T-cell (primary cell): ENCODE data around the gene NKX3-2. TPM values are rescaled to one million over a fixed set of nuclear protein-coding genes. Genes with fewer than 3 reads are reported as not detected.
A peak's percentile ranks its signal among the peaks of the same experiment; 100 is the strongest.

Experiments
- ATAC-seq, 4 experiments: fragments of 200-7000 bp in 3 of 4; fragments of 150-1000 bp in 1 of 4; cut with Tn5 transposase; replicated peaks in 1 of 4; 1 replicate in 3 of 4; 2 replicates in 1 of 4; pipeline ENCODE4 v1.10.0; 2021; ENCODE audit warnings: moderate library complexity in 3 of 4, mild to moderate bottlenecking in 2 of 4, moderate number of reproducible peaks in 1 of 4
- CTCF ChIA-PET, 2 donors: fragments of 300-600 bp; sonication (Branson Sonifier 250); formaldehyde crosslinking; loops; one replicate each; lab custom pipeline; 2022; ENCODE audit warnings: antibody characterized with exemption in 2 of 2; lab: Charles Lee
- POLR2A ChIA-PET, 2 donors: fragments of 300-600 bp; sonication (Branson Sonifier 250); formaldehyde crosslinking; loops; one replicate each; lab custom pipeline; 2022; ENCODE audit warnings: antibody characterized with exemption in 2 of 2; lab: Charles Lee
- DNase-seq, 35 experiments: peaks; one replicate each; pipeline versions ENCODE4 v3.0.0 to v3.0.0-alpha.2; 2013 to 2023
- H3K27ac ChIP-seq: one replicate; pipeline ENCODE4 v1.5.1; 2013; ENCODE audit warnings: low read length
- H3K27me3 ChIP-seq, 2 experiments: replicated peaks in 1 of 2; 1 replicate in 1 of 2; 2 replicates in 1 of 2; pipeline versions ENCODE4 v1.6.1 to v1.7.0; 2013; ENCODE audit warnings: low read length in 1 of 2, mixed read lengths in 1 of 2; ENCODE audit not compliant: control insufficient read depth in 2 of 2, insufficient read depth in 2 of 2; ENCODE audit errors: extremely low read depth in 1 of 2
- H3K36me3 ChIP-seq, 2 donors: 1 replicate in 1 of 2; 2 replicates in 1 of 2; pipeline versions ENCODE4 v1.6.1 to v1.7.0; 2013; ENCODE audit warnings: low read length in 1 of 2; ENCODE audit not compliant: control insufficient read depth in 2 of 2, insufficient read depth in 1 of 2; ENCODE audit errors: extremely low read depth in 1 of 2
- H3K4me1 ChIP-seq, 2 experiments: 1 replicate in 1 of 2; 2 replicates in 1 of 2; pipeline versions ENCODE4 v1.6.1 to v1.7.0; 2013; ENCODE audit warnings: low read length in 2 of 2, mixed read lengths in 1 of 2; ENCODE audit not compliant: insufficient read depth in 2 of 2, control insufficient read depth in 1 of 2; ENCODE audit errors: extremely low read depth in 1 of 2
- H3K4me3 ChIP-seq, 2 donors: 1 replicate in 1 of 2; 2 replicates in 1 of 2; pipeline versions ENCODE4 v1.5.1 to v1.7.0; 2013; ENCODE audit warnings: mild to moderate bottlenecking in 2 of 2, low read length in 1 of 2, moderate library complexity in 1 of 2; ENCODE audit not compliant: control insufficient read depth in 1 of 2; ENCODE audit errors: extremely low read depth in 1 of 2
- H3K9me3 ChIP-seq: 2 replicates; pipeline ENCODE4 v1.7.0; 2013
- H3K27ac Mint-ChIP-seq, 2 donors: one replicate each; pipeline ENCODE4 v1.8.0; 2020 to 2021; ENCODE audit warnings: mild to moderate bottlenecking in 2 of 2, mixed read lengths in 2 of 2
- H3K27me3 Mint-ChIP-seq, 2 donors: one replicate each; pipeline ENCODE4 v1.8.0; 2021 to 2022; ENCODE audit warnings: mixed read lengths in 2 of 2
- H3K36me3 Mint-ChIP-seq: one replicate; pipeline ENCODE4 v1.8.0; 2021; ENCODE audit warnings: mixed read lengths
- H3K4me1 Mint-ChIP-seq, 3 donors: one replicate each; pipeline ENCODE4 v1.8.0; 2020 to 2022; ENCODE audit warnings: mixed read lengths in 3 of 3, mild to moderate bottlenecking in 1 of 3
- H3K4me3 Mint-ChIP-seq, 3 donors: one replicate each; pipeline ENCODE4 v1.8.0; 2020 to 2022; ENCODE audit warnings: mild to moderate bottlenecking in 3 of 3, mixed read lengths in 3 of 3, moderate library complexity in 3 of 3
- H3K9me3 Mint-ChIP-seq, 3 donors: one replicate each; pipeline ENCODE4 v1.8.0; 2020 to 2022; ENCODE audit warnings: mixed read lengths in 3 of 3
- WGBS: methylation state at CpG from one replicate; pipeline ENCODE4 v1.1.5; 2013; ENCODE audit warnings: missing lambda C conversion rate; ENCODE audit not compliant: insufficient coverage; 5-methylcytosine and 5-hydroxymethylcytosine counted together
- total RNA-seq, 35 experiments: library from RNA in 6 of 35; stranded (reverse) in 6 of 35; fragments of 120-200 nt in 1 of 35; gene quantifications; one replicate each; pipeline versions ENCODE4 v1.2.1 to v1.2.4 and lab custom pipeline; 2013 to 2026

The NKX3-2 gene
- total RNA-seq, 5 donors from 2014 or later (not counting 1 experiment from before 2014, with no cell fraction given), result not detected

DNA sequence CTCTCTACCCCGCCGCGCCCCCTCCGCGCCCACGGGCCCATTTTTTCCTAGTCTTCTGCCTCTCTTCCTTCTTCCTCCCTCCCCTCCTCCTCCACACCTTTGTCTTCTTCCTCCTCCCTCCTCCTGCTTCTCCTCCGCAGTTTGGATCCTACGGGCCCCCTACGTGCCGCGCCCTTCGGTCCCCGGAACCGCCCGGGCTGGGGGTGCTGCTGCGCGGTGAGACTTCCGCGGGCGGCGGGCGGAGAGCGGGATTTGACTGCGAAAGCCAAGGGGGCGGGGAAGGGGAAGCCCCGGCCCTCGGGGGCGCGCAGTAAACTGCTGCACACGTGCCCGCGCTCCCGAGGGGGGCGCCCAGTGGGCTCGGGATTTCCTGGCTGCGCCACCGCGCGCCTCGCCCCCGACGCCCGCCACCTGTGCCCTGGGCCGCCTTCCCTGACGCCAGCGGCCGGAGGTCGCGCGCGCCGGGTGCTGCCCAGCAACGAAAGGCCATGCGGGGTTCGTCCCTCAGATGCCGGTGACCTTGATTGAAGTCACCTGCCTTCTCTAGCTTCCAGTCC lies 3.3 kb upstream of the NKX3-2 start:
- DNase-seq, result peak in 12 of 35 experiments; percentile 15 to 52 (median 24)
- H3K27me3 Mint-ChIP-seq, result peaks cover 63 to 69% of the 10 kb centered on the region in 2 donors

DNA sequence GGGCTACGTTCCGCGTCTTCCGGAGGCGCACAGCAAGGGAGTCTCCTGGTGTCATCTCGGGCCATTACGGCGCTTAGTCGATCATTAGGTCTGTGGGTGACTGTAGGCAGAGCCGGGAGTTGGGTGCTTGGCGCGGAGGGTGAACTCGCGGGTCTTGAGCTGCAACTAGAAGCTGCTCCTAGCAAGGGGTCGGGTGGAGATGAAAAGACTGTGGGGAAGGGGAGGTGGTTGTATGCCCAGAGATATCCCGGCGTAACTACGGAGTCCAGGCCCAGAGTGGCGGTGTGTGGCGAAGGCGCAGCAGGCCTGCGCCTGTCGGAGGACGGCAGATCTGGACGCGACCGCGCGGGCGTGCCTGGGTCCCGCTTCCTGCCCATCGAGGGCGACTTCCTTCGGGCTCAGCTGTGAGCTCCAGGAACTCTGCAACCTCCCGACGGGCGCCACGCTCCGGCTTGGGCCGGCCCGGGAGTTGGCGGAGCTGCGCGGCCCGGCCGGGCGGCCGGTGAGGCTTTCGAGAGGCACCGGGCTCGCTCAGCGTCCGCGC lies 2.7 kb upstream of the NKX3-2 start:
- H3K36me3 Mint-ChIP-seq, result peaks cover 4% of the 10 kb centered on the region
- no peak overlapping the region for H3K27ac ChIP-seq
- DNase-seq (no peak), ATAC-seq (peak in 3 of 4 experiments; percentile 12 to 24 (median 13))
- no peaks in the 10 kb centered on the region for H3K9me3 ChIP-seq
- H3K36me3 ChIP-seq, result no peaks in the 10 kb centered on the region
- peaks cover 8 to 66% of the 10 kb centered on the region in 2 experiments for H3K27me3 ChIP-seq
- ChIA-PET CTCF (no interaction called here), POLR2A (no interaction called here)
- peaks cover 0 to 6% (median 0%) of the 10 kb centered on the region in 3 donors for H3K9me3 Mint-ChIP-seq
- H3K27me3 Mint-ChIP-seq, result peaks cover 59 to 69% of the 10 kb centered on the region in 2 donors
- WGBS, result 2% methylated on average over 54 of the region's 54 CpGs
- H3K4me3 Mint-ChIP-seq, result peak overlapping the region; percentile 64 to 85 (median 74)
- H3K4me1 ChIP-seq, result peaks cover 3 to 54% of the 10 kb centered on the region in 2 experiments
- H3K4me1 Mint-ChIP-seq, result peaks cover 39 to 43% (median 39%) of the 10 kb centered on the region in 3 donors
- H3K4me3 ChIP-seq, result peak overlapping the region; percentile 39 to 74
- H3K27ac Mint-ChIP-seq, result no peak overlapping the region

More for the DNA sequence above, 3.3 kb upstream of the NKX3-2 start:
- 3% methylated on average over 48 of the region's 56 CpGs for WGBS
- Histone ChIP-seq H3K27me3 (peaks cover 8 to 61% of the 10 kb centered on the region in 2 experiments), H3K36me3 (no peaks in the 10 kb centered on the region), H3K4me3 (peak overlapping the region; percentile 39 to 74), H3K4me1 (peaks cover 3 to 49% of the 10 kb centered on the region in 2 experiments), H3K9me3 (no peaks in the 10 kb centered on the region), H3K27ac (no peak overlapping the region)
- H3K36me3 Mint-ChIP-seq, result peaks cover 4% of the 10 kb centered on the region
- ChIA-PET POLR2A (interaction anchor here in 1 of 2 donors (0.6 kb wide), 1 partner anchor 1768 kb away, joined by 8 read pairs; no protein-coding TSS in a partner anchor), CTCF (interaction anchor here (0.7 to 1.0 kb wide), 2 partner anchors 22 to 819 kb away, joined by 3 read pairs; no protein-coding TSS in a partner anchor)
- H3K4me3 Mint-ChIP-seq, result peak overlapping the region; percentile 45 to 85 (median 59)
- peak in 3 of 4 experiments; percentile 27 to 54 (median 48) for ATAC-seq
- peaks cover 37 to 40% (median 38%) of the 10 kb centered on the region in 3 donors for H3K4me1 Mint-ChIP-seq
- peaks cover 0 to 6% (median 0%) of the 10 kb centered on the region in 3 donors for H3K9me3 Mint-ChIP-seq
- H3K27ac Mint-ChIP-seq, result no peak overlapping the region

DNA sequence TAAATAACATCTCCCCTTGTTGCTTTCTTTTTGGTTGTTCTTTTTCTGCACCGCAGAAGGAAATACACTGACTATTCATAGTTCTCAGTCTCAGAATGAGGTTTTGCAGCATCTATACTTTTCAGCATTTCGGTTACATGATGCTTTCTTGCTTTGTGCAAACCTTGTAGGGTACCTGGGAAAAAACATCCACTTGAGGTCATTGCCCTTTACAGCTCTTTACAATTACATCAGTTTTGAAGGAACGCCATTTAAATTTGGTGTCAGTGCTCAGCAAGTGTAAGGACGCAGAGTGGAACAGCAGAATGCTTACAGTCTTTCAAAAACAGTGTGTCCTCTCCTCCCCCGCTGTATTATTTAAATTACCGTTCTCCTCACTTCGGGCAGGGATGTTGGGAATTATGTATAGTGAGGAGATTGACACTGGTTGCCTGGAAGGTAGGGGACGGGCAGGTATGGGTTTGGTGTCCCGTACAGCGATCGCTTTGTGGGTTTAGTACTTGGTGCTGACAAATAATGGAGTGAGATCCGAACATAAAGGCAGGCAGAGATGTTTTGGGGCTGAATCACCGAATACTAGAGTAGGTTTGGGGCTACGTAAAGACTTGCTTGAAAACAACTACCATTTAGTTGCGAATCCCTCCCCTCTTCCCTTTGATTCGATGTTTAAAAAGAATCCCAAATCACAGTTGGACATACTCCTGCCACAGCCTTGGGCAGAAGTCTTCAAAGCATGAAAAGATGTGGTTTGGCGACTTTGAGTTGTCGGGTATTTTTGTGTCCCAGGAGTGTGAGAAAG lies 2.0 kb upstream of the NKX3-2 start:
- CTCF ChIA-PET, result no interaction called here
- Histone ChIP-seq H3K36me3 (no peaks in the 10 kb centered on the region), H3K27ac (no peak overlapping the region), H3K27me3 (peaks cover 8 to 73% of the 10 kb centered on the region in 2 experiments), H3K4me3 (peak overlapping the region in 1 of 2 donors; percentile 74), H3K9me3 (no peaks in the 10 kb centered on the region), H3K4me1 (peaks cover 3 to 61% of the 10 kb centered on the region in 2 experiments)
- DNase-seq, result no peak
- Mint-ChIP-seq H3K36me3 (peaks cover 4% of the 10 kb centered on the region), H3K4me1 (peaks cover 43 to 47% (median 45%) of the 10 kb centered on the region in 3 donors), H3K27me3 (peaks cover 52 to 70% of the 10 kb centered on the region in 2 donors), H3K4me3 (peak overlapping the region; percentile 64 to 85 (median 74)), H3K27ac (peak overlapping the region in 1 of 2 donors; percentile 15), H3K9me3 (peaks cover 0 to 4% (median 0%) of the 10 kb centered on the region in 3 donors)
- ATAC-seq, result no peak
- POLR2A ChIA-PET, result no interaction called here
- 22% methylated on average over 6 of the region's 18 CpGs for WGBS

DNA sequence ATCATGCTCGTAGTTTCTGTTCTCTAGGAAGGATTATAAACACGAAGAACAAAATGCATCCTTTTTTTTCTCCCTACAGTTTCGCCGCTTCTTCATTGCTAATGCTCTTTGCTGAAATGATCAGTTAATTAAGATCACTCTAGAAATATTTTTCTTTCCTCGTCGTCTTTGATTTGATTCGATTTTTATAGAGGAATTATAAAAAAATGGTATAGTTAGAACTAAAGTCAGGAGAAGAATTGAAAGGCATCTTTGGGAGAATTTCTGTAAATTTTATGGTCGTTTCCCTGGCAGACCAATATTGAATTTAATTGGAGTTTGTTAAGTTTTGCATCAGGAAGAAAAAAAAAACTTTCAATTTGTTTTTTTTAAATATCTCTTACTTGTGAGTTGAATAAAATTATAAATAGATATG lies 1.1 kb upstream of the NKX3-2 start:
- Histone ChIP-seq H3K27me3 (peaks cover 5 to 82% of the 10 kb centered on the region in 2 experiments), H3K27ac (no peak overlapping the region), H3K4me3 (peak overlapping the region in 1 of 2 donors; percentile 71), H3K36me3 (no peaks in the 10 kb centered on the region), H3K9me3 (no peaks in the 10 kb centered on the region), H3K4me1 (peaks cover 3 to 67% of the 10 kb centered on the region in 2 experiments)
- Mint-ChIP-seq H3K4me1 (peaks cover 50 to 54% (median 52%) of the 10 kb centered on the region in 3 donors), H3K27me3 (peaks cover 50 to 70% of the 10 kb centered on the region in 2 donors), H3K9me3 (peaks cover 0 to 4% (median 0%) of the 10 kb centered on the region in 3 donors), H3K36me3 (peaks cover 4% of the 10 kb centered on the region), H3K4me3 (peak overlapping the region; percentile 69 to 86 (median 71)), H3K27ac (no peak overlapping the region)
- CTCF ChIA-PET, result no interaction called here
- POLR2A ChIA-PET, result no interaction called here
- DNase-seq (no peak), ATAC-seq (no peak)
- WGBS, result 0% methylated on average over 2 of the region's 8 CpGs

DNA sequence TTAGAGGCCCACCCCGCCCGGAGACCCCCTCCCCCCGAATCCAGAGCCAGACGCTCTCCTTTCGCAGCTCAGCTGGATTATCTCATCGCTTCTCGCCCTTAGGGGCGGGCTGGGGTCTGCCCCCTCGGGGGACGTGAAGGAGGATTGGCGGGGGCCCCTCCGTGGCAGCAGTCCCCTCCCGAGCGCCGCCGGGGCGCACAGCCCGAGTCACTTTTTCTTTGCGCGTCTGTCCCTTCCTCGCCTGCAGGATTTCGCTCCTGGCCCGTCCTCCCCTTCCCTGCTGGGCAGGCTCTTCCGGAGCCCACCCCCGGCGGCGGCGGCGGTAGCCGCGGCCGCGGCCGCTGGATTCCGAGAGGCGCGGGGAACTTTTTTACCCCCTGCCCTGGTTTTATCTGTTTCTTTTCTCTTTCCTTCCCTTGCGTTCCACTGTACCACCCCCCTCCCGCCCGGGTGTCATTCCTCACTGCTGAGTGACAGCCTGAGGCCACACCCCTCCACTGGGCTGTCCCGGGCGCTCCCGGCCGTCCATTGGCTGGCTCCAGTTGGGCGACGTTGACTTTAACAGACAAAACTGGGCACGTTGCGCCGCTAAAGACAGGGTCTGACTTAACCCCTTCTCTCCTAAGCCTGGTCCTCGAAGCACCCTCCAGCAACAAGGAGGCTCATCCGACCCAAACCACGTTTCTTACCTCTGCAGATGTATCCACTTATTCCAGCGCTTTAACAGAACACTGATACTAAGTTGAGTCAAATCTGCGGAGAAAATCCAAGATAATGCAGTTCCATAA lies 492 bp upstream of the NKX3-2 start:
- H3K9me3 Mint-ChIP-seq, result peaks cover 0 to 4% (median 0%) of the 10 kb centered on the region in 3 donors
- H3K27me3 Mint-ChIP-seq, result peaks cover 52 to 71% of the 10 kb centered on the region in 2 donors
- peak overlapping the region; percentile 9 to 71 for H3K4me3 ChIP-seq
- peak overlapping the region; percentile 69 to 86 (median 71) for H3K4me3 Mint-ChIP-seq
- peaks cover 54 to 58% (median 57%) of the 10 kb centered on the region in 3 donors for H3K4me1 Mint-ChIP-seq
- H3K4me1 ChIP-seq, result peaks cover 4 to 72% of the 10 kb centered on the region in 2 experiments
- no peaks in the 10 kb centered on the region for H3K9me3 ChIP-seq
- H3K27ac ChIP-seq, result no peak overlapping the region
- ATAC-seq (peak in 2 of 4 experiments; percentile 25 to 41), DNase-seq (no peak)
- H3K36me3 Mint-ChIP-seq, result peaks cover 4% of the 10 kb centered on the region
- no peak overlapping the region for H3K27ac Mint-ChIP-seq
- no peaks in the 10 kb centered on the region for H3K36me3 ChIP-seq
- peaks cover 8 to 84% of the 10 kb centered on the region in 2 experiments for H3K27me3 ChIP-seq
- 4% methylated on average over 48 of the region's 54 CpGs for WGBS
- ChIA-PET CTCF (no interaction called here), POLR2A (no interaction called here)
